ENCODE results near the gene ELL. TPM values are rescaled to one million over a fixed set of nuclear protein-coding genes. Genes with fewer than 3 reads are reported as not detected.

Gene ELL
- total and polyA plus RNA-seq, 9 of the 15 experiments (the other 6 are each of a cell fraction or from before 2014, with no cell fraction given), result 0.24 to 22.5 (median 4.1) TPM

DNA sequence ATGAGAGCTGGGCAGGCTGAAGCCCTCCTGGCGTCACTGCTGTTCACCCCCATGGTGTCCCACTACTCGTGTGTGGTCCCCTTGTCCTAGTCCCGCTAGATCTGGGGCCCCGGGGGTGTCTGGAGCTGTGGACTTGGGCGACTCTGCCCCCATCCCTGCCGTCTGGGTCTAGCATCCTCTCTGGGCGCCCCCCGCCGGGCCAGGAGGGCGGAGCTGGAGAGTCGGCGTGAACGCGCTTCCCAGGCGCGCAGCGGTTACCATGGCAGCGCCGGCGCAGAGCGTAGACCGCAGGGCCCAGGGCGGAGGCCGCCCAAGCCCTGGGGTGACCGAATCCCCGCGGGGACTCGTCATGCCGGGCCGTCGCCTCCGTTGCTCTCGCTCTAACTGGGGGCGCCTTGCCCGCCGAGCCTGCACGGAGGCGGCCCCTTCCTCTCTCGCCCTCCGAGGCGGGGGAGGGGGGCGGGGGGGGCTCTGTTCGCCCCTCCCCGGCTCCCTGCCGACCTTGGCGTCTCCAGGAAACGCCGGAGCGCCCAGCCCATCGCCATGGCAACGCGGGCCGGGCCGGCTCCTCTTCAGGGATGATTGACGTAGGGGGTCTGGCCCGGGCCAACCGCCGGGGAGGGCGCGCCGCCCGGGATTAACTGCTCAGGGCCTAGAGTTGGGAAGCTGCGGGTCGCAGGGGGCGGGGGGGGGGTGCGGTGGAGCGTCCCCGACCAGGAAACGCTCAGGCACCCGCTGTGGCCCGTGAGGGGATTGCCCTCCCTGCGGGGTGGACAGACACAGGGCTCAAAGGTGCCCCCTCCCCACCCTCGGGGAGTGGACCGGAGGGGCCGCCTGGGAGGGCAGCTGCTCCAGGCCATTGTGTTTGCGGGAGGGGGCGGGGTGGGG lies 92.8 kb downstream of the ELL start (continued):
- TF ChIP-seq ZHX1 (conservative IDR thresholded peaks at IDR 0.05; ENCODE audit: low read length) (no peak), ZNF431 (CRISPR knock-in tag; IDR thresholded peaks at IDR 0.05) (no peak), PATZ1 (CRISPR knock-in tag; IDR thresholded peaks at IDR 0.05; ENCODE audit: borderline replicate concordance) (no peak), FOS (IDR thresholded peaks at IDR 0.05; ENCODE audit: extremely low read depth, insufficient read length) (no peak), SMC3 (conservative IDR thresholded peaks at IDR 0.05; ENCODE audit: insufficient read depth, low read depth, low read length) (no peak), ZBTB7A (IDR thresholded peaks at IDR 0.05; ENCODE audit: borderline replicate concordance, control insufficient read depth, low read depth, low read length) (peak; percentile 88), PHTF2 (CRISPR knock-in tag; IDR thresholded peaks at IDR 0.05) (no peak), ETV6 (IDR thresholded peaks at IDR 0.05; ENCODE audit: borderline replicate concordance in 1 of 2, low read depth in 2 of 2, low read length in 1 of 2) (no peak), ETV6 (CRISPR knock-in tag; IDR thresholded peaks at IDR 0.05; ENCODE audit: borderline replicate concordance) (no peak), MXD1 (CRISPR knock-in tag; IDR thresholded peaks at IDR 0.05; ENCODE audit: borderline replicate concordance, poor library complexity, severe bottlenecking) (no peak), POLR2G (IDR thresholded peaks at IDR 0.05; ENCODE audit: low read depth, low read length) (peak; percentile 57), TEAD1 (CRISPR knock-in tag; IDR thresholded peaks at IDR 0.05) (0 out of 4 replicates have a peak, but pooled peaks of 1 of the 2 experiments have one; percentile 32), CXXC5 (CRISPR knock-in tag; IDR thresholded peaks at IDR 0.05) (peak; percentile 83), POLR2B (IDR thresholded peaks at IDR 0.05; ENCODE audit: low read depth, partially characterized antibody) (no peak), ZNF24 (IDR thresholded peaks at IDR 0.05) (no peak)
- TF ChIP-seq, protein P1, sequence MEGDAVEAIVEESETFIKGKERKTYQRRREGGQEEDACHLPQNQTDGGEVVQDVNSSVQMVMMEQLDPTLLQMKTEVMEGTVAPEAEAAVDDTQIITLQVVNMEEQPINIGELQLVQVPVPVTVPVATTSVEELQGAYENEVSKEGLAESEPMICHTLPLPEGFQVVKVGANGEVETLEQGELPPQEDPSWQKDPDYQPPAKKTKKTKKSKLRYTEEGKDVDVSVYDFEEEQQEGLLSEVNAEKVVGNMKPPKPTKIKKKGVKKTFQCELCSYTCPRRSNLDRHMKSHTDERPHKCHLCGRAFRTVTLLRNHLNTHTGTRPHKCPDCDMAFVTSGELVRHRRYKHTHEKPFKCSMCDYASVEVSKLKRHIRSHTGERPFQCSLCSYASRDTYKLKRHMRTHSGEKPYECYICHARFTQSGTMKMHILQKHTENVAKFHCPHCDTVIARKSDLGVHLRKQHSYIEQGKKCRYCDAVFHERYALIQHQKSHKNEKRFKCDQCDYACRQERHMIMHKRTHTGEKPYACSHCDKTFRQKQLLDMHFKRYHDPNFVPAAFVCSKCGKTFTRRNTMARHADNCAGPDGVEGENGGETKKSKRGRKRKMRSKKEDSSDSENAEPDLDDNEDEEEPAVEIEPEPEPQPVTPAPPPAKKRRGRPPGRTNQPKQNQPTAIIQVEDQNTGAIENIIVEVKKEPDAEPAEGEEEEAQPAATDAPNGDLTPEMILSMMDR (IDR thresholded peaks at IDR 0.05 in 2 of 3, conservative IDR thresholded peaks at IDR 0.05 in 1 of 3; ENCODE audit: insufficient read depth in 2 of 3, low read depth in 1 of 3, low read length in 3 of 3), result 0 out of 6 replicates have a peak, but pooled peaks of 1 of the 3 experiments have one; percentile 0
